Left lung (tissue), 10 donors: ENCODE results near the gene LENEP. TPM values are rescaled to one million over a fixed set of nuclear protein-coding genes. Genes with fewer than 3 reads are reported as not detected.
A peak's percentile ranks its signal among the peaks of the same experiment; 100 is the strongest.

ENCODE experiments used
- ATAC-seq: fragments of 200-7000 bp; cut with Tn5 transposase; one replicate; pipeline ENCODE4 v1.9.1; 2020; ENCODE audit warnings: moderate library complexity
- DNase-seq, 4 donors: peaks; one replicate each; pipeline ENCODE4 v3.0.0-alpha.2; 2013 to 2020
- H3K27ac ChIP-seq, 2 donors: fragments of 200-600 bp; sonication (generic) in 1 of 2; one replicate each; pipeline versions ENCODE4 v1.5.0 to v1.8.0; 2020 to 2021
- H3K27me3 ChIP-seq, 2 donors: fragments of 200-600 bp; sonication (generic) in 1 of 2; one replicate each; pipeline versions ENCODE4 v1.5.0 to v1.8.0; 2020 to 2021
- H3K36me3 ChIP-seq, 2 donors: fragments of 200-600 bp; sonication (generic) in 1 of 2; one replicate each; pipeline versions ENCODE4 v1.5.0 to v1.8.0; 2020 to 2021
- H3K4me1 ChIP-seq, 2 donors: fragments of 200-600 bp; one replicate each; pipeline ENCODE4 v1.8.0; 2021
- H3K4me3 ChIP-seq, 2 donors: fragments of 200-600 bp; sonication (generic) in 1 of 2; one replicate each; pipeline versions ENCODE4 v1.5.0 to v1.8.0; 2020 to 2021; ENCODE audit warnings: mild to moderate bottlenecking in 1 of 2
- H3K9me3 ChIP-seq, 2 donors: fragments of 200-600 bp; sonication (generic) in 1 of 2; one replicate each; pipeline versions ENCODE4 v1.5.0 to v1.8.0; 2020 to 2021
- CTCF ChIP-seq, 2 donors: fragments of 200-600 bp; sonication (generic) in 1 of 2; IDR thresholded peaks; one replicate each; pipeline versions ENCODE4 v1.5.0 to v1.8.0; 2021; ENCODE audit warnings: antibody characterized with exemption in 2 of 2
- intact Hi-C, 2 donors: fragments of 100-400 bp; cut with DNase I; formaldehyde crosslinking; loops; one replicate each; pipeline versions ENCODE4 v1.11.2 to v1.14.2; 2022
- polyA plus RNA-seq, 6 donors: library from polyadenylated mRNA; unstranded; fragments of 120-200 nt; gene quantifications; one replicate each; pipeline ENCODE4 v1.2.1, GENCODE V29; 2013; ENCODE audit not compliant: insufficient read length in 6 of 6
- total RNA-seq, 2 donors: library from RNA; stranded (reverse); fragmentation: NEBNext Ultra II Directional; extraction: Animal tissue kit (Norgen Biotek cat#: 25700); gene quantifications; one replicate each; pipeline ENCODE4 v1.2.1, GENCODE V29; 2021
- donor health status: DM: no; HTN: yes; CAD: no.
- donor health status: DM: no; HTN: no; CAD: no.

LENEP gene
- total and polyA plus RNA-seq, 8 donors = 0.52 to 1.8 (median 0.81) TPM; not detected in 1

DNA sequence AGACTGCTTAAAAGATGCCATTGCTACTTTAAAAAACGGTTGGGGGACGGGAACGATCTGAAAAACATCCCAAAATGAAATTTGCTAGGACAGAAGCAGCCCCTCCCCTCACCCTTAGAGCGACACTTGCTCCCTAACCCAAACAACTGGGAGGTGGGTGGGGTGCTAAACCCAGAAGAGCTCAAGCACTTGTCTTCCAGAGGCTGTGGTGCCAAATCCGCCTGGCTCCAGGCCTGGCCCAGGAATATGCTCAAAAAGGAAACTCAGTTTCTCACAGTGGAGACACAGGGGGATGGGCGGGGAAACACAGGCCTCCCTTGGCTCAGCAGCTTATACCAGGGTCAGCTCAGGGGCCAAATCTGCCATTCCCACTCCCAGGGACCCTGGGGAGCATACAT is 36.8 kb upstream of the LENEP start:
- Histone ChIP-seq H3K36me3 (peaks cover 0 to 18% of the 10 kb centered on the region in 2 donors), H3K4me1 (peaks cover 30 to 78% of the 10 kb centered on the region in 2 donors), H3K27me3 (no peaks in the 10 kb centered on the region), H3K4me3 (peak overlapping the region; percentile 50 to 58), H3K9me3 (no peaks in the 10 kb centered on the region), H3K27ac (peak overlapping the region; percentile 81 to 88)
- DNase-seq = no peak
- intact Hi-C loops = loop anchor here in 1 of 2 donors (10.0 kb wide), 1 partner anchor 108 kb away; the partner anchor contains the start of gene EFNA4
- TF ChIP-seq CTCF (IDR thresholded peaks at IDR 0.05) = no peak
- peak; percentile 17 for ATAC-seq

DNA sequence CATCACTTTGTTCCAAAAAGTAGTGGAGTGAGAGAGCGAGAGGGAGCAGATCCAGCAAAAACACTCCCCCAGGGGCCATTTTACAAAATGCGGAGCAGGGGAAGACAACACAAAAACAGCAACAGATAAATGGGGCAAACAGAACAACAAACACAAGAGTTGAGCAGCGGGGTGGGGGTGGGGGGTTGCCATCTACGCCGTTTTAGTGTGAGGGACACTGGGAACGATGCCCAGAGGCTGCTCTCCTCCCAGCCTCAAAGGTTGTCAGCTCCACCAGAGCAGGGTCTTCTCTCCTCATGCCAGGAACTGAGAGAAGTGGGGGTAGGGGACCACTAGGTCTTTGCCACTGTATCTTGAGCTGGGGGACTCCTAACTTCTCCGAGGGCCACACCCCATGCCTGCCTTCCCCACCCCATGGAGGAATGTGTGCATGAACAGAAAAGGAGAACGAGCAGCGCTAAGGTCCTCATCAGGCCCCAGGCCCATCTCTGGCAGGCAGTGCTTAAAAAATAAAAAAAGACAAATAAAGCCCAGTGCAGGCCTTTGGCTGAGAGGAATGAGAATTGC is 36.2 kb upstream of the LENEP start:
- H3K4me3 ChIP-seq = peak overlapping the region in 1 of 2 donors; percentile 50
- intact Hi-C loops = loop anchor here in 1 of 2 donors (10.0 kb wide), 1 partner anchor 108 kb away; the partner anchor contains the start of gene EFNA4
- no peaks in the 10 kb centered on the region for H3K27me3 ChIP-seq
- DNase-seq (no peak), ATAC-seq (no peak)
- H3K27ac ChIP-seq = peak overlapping the region; percentile 81 to 88
- H3K4me1 ChIP-seq = peaks cover 30 to 78% of the 10 kb centered on the region in 2 donors
- no peaks in the 10 kb centered on the region for H3K9me3 ChIP-seq
- TF ChIP-seq CTCF (IDR thresholded peaks at IDR 0.05) = no peak
- H3K36me3 ChIP-seq = peaks cover 0 to 18% of the 10 kb centered on the region in 2 donors

DNA sequence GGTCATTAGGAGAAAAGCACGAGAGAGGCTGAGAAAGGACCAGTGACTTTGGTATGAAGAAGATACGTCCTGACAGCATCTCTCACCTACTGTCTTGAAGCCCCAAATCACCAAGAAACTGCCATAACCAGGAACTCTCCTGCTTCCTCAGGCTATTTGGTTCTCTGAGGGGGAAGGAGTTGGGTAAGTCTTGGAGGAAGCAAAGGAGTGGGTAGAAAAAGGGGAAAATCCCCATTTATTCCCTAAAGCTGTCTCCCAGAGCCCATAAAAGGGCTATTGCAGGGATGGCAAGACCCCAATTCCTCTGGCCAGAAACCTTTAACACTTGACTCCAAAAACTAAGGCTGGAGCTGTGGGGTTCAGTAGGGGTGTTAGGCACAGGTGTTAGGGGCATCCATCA is 35.4 kb upstream of the LENEP start:
- peaks cover 36 to 78% of the 10 kb centered on the region in 2 donors for H3K4me1 ChIP-seq
- TF ChIP-seq CTCF (IDR thresholded peaks at IDR 0.05) = no peak
- peaks cover 0 to 22% of the 10 kb centered on the region in 2 donors for H3K36me3 ChIP-seq
- no peak for DNase-seq
- H3K27me3 ChIP-seq = no peaks in the 10 kb centered on the region
- no peak for ATAC-seq
- H3K4me3 ChIP-seq = no peak overlapping the region
- intact Hi-C loops = loop anchor here in 1 of 2 donors (10.0 kb wide), 1 partner anchor 107 kb away; the partner anchor contains the start of gene EFNA4
- no peak overlapping the region for H3K27ac ChIP-seq
- H3K9me3 ChIP-seq = no peaks in the 10 kb centered on the region

GRCh38 chr1:154958681-154959425 is 34.5 kb upstream of the LENEP start:
- no peaks in the 10 kb centered on the region for H3K27me3 ChIP-seq
- ATAC-seq = no peak
- intact Hi-C loops = loop anchor here in 1 of 2 donors (10.0 kb wide), 1 partner anchor 106 kb away; the partner anchor contains the start of gene EFNA4
- H3K36me3 ChIP-seq = peaks cover 0 to 31% of the 10 kb centered on the region in 2 donors
- DNase-seq = no peak
- TF ChIP-seq CTCF (IDR thresholded peaks at IDR 0.05) = no peak
- no peak overlapping the region for H3K27ac ChIP-seq
- no peaks in the 10 kb centered on the region for H3K9me3 ChIP-seq
- H3K4me1 ChIP-seq = peaks cover 36 to 78% of the 10 kb centered on the region in 2 donors
- H3K4me3 ChIP-seq = no peak overlapping the region

DNA sequence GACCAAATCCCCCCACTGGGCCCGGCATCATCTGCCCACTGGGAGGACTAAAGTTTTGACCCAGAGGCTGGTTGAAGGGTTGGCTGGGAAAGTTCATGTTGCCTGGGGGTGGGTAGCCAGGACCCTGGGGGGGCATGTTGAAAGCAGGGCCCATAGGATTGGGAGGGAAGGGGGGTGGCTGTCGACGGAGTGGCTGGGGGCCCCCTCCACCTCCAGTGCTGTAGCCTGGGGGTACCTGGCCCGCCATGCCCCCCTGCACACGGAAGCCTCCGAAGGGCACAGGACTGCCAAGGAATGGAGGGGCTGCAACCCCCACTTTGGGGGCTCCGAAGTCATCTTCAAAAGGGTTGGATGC is 34.0 kb upstream of the LENEP start:
- H3K27me3 ChIP-seq = no peaks in the 10 kb centered on the region
- H3K4me1 ChIP-seq = peaks cover 36 to 73% of the 10 kb centered on the region in 2 donors
- intact Hi-C loops = loop anchor here in 1 of 2 donors (10.0 kb wide), 1 partner anchor 105 kb away; the partner anchor contains the start of gene EFNA4
- TF ChIP-seq CTCF (IDR thresholded peaks at IDR 0.05) = no peak
- H3K4me3 ChIP-seq = no peak overlapping the region
- no peak for DNase-seq
- ATAC-seq = no peak
- peaks cover 0 to 36% of the 10 kb centered on the region in 2 donors for H3K36me3 ChIP-seq
- H3K27ac ChIP-seq = no peak overlapping the region
- no peaks in the 10 kb centered on the region for H3K9me3 ChIP-seq
